IMR-90 (cell line): ENCODE results near the gene NDUFS2. TPM values are rescaled to one million over a fixed set of nuclear protein-coding genes. Genes with fewer than 3 reads are reported as not detected.

ENCODE experiments used
- ATAC-seq: fragments of 200-7000 bp; cut with Tn5 transposase; 2 replicates; pipeline ENCODE4 v1.9.1; 2020; ENCODE audit warnings: low read depth, mild to moderate bottlenecking, moderate library complexity
- BruUV-seq: library from RNA; stranded (reverse); fragments of 400-500 nt; replicated peaks from 2 replicates; lab custom pipeline; 2021; lab: Mats Ljungman, UMichigan
- CTCF ChIA-PET: fragments of 300-600 bp; formaldehyde crosslinking; extraction: SDS; loops from one replicate; lab custom pipeline; 2021; ENCODE audit warnings: antibody characterized with exemption; lab: Yijun Ruan, JAX
- POLR2A ChIA-PET: fragments of 300-600 bp; sonication (Branson Sonifier 250); formaldehyde crosslinking; loops from one replicate; lab custom pipeline; 2022; ENCODE audit warnings: antibody characterized with exemption; ENCODE audit not compliant: unreplicated experiment; lab: Charles Lee
- DNase-seq: peaks from one replicate; pipeline ENCODE4 v3.0.0; 2013
- H2AFZ ChIP-seq: replicated peaks from 2 replicates; pipeline ENCODE3; 2013; ENCODE audit warnings: low read length, mild to moderate bottlenecking; ENCODE audit not compliant: poor library complexity
- H2AK5ac ChIP-seq: 2 replicates; pipeline ENCODE4 v1.6.1; 2013; ENCODE audit warnings: low read depth, low read length, inconsistent platforms
- H2AK9ac ChIP-seq: replicated peaks from 2 replicates; pipeline ENCODE3; 2013; ENCODE audit warnings: mild to moderate bottlenecking, low read depth, low read length, moderate library complexity; ENCODE audit not compliant: poor library complexity
- H2BK120ac ChIP-seq: 2 replicates; pipeline ENCODE4 v1.6.1; 2013; ENCODE audit warnings: low read depth, low read length, inconsistent platforms
- H2BK15ac ChIP-seq: 3 replicates; pipeline ENCODE4 v1.6.1; 2013; ENCODE audit warnings: low read depth, low read length, inconsistent platforms
- H2BK20ac ChIP-seq: 2 replicates; pipeline ENCODE4 v1.6.1; 2013; ENCODE audit warnings: low read depth, mild to moderate bottlenecking, inconsistent platforms, low read length, moderate library complexity
- H2BK5ac ChIP-seq: 2 replicates; pipeline ENCODE4 v1.6.1; 2013; ENCODE audit warnings: mild to moderate bottlenecking, low read depth, low read length, inconsistent platforms; ENCODE audit not compliant: poor library complexity, severe bottlenecking
- H3K14ac ChIP-seq: replicated peaks from 2 replicates; pipeline ENCODE4 v1.6.1; 2013; ENCODE audit warnings: low read depth, low read length, inconsistent platforms
- H3K18ac ChIP-seq: 2 replicates; pipeline ENCODE4 v1.6.1; 2013; ENCODE audit warnings: low read depth, low read length, control low read depth
- H3K23ac ChIP-seq: 2 replicates; pipeline ENCODE4 v1.6.1; 2013; ENCODE audit warnings: low read depth, low read length, inconsistent platforms
- H3K27ac ChIP-seq: 2 replicates; pipeline ENCODE4 v1.5.1; 2013; ENCODE audit warnings: mild to moderate bottlenecking, control low read depth, low read length; ENCODE audit not compliant: insufficient read depth
- H3K27me3 ChIP-seq: 2 replicates; pipeline ENCODE4 v1.6.1; 2013; ENCODE audit warnings: low read length; ENCODE audit not compliant: control insufficient read depth, insufficient read depth
- H3K36me3 ChIP-seq: 2 replicates; pipeline ENCODE4 v1.6.1; 2013; ENCODE audit warnings: low read length, mixed read lengths; ENCODE audit not compliant: control insufficient read depth, insufficient read depth
- H3K4ac ChIP-seq: 2 replicates; pipeline ENCODE4 v1.6.1; 2013; ENCODE audit warnings: low read depth, low read length, inconsistent platforms
- H3K4me1 ChIP-seq: 2 replicates; pipeline ENCODE4 v1.6.1; 2013; ENCODE audit warnings: low read length, mixed read lengths; ENCODE audit not compliant: control insufficient read depth, insufficient read depth
- H3K4me2 ChIP-seq: 2 replicates; pipeline ENCODE4 v1.6.1; 2013; ENCODE audit warnings: low read depth, mild to moderate bottlenecking, control low read depth, low read length, moderate library complexity
- H3K4me3 ChIP-seq: 2 replicates; pipeline ENCODE4 v1.5.1; 2013; ENCODE audit warnings: low read depth, mild to moderate bottlenecking, control low read depth, low read length, moderate library complexity; ENCODE audit not compliant: insufficient read depth
- H3K56ac ChIP-seq: 2 replicates; pipeline ENCODE4 v1.6.1; 2013; ENCODE audit warnings: low read length, inconsistent platforms; ENCODE audit not compliant: insufficient read depth; ENCODE audit errors: extremely low read depth
- H3K79me1 ChIP-seq, 2 experiments: 2 replicates each; pipeline ENCODE4 v1.6.1; 2013; ENCODE audit warnings: low read length in 2 of 2, inconsistent platforms in 1 of 2, low read depth in 1 of 2
- H3K9ac ChIP-seq: 2 replicates; pipeline ENCODE4 v1.6.1; 2013; ENCODE audit warnings: low read depth, low read length, control low read depth
- H3K9me1 ChIP-seq: 2 replicates; pipeline ENCODE4 v1.6.1; 2013; ENCODE audit warnings: low read length, inconsistent platforms; ENCODE audit not compliant: insufficient read depth
- H3K9me3 ChIP-seq: 2 replicates; pipeline ENCODE4 v1.6.1; 2013; ENCODE audit warnings: low read length; ENCODE audit not compliant: control insufficient read depth, insufficient read depth
- H4K20me1 ChIP-seq: 2 replicates; pipeline ENCODE4 v1.6.1; 2013; ENCODE audit warnings: low read length, inconsistent platforms; ENCODE audit not compliant: insufficient read depth
- H4K5ac ChIP-seq: 2 replicates; pipeline ENCODE4 v1.6.1; 2013; ENCODE audit warnings: mild to moderate bottlenecking, low read depth, low read length, control low read depth
- H4K8ac ChIP-seq, 2 experiments: 2 replicates each; pipeline ENCODE4 v1.6.1; 2013; ENCODE audit warnings: low read depth in 2 of 2, low read length in 2 of 2, control low read depth in 1 of 2, inconsistent platforms in 1 of 2
- H4K91ac ChIP-seq: 2 replicates; pipeline ENCODE4 v1.6.1; 2013; ENCODE audit warnings: low read depth, low read length, inconsistent platforms; ENCODE audit not compliant: insufficient read depth
- BHLHE40 ChIP-seq: fragments of 150-350 bp; IDR thresholded peaks from 2 replicates; pipeline ENCODE4 v1.6.1; 2016; ENCODE audit warnings: mild to moderate bottlenecking, low read depth, low read length
- FOS ChIP-seq: fragments of 150-350 bp; IDR thresholded peaks from 2 replicates; pipeline ENCODE4 v1.6.1; 2016; ENCODE audit warnings: low read depth, low read length
- MXI1 ChIP-seq: IDR thresholded peaks from 2 replicates; pipeline ENCODE4 v1.6.1; 2012; ENCODE audit warnings: low read depth, mild to moderate bottlenecking, low read length, moderate library complexity, borderline replicate concordance
- NFE2L2 ChIP-seq: fragments of 150-350 bp; IDR thresholded peaks from 2 replicates; pipeline ENCODE4 v1.6.1; 2016; ENCODE audit warnings: low read depth, mild to moderate bottlenecking, low read length
- RAD21 ChIP-seq: IDR thresholded peaks from 2 replicates; pipeline ENCODE4 v1.6.1; 2012; ENCODE audit warnings: low read length, improper control_type of control experiment
- RCOR1 ChIP-seq: IDR thresholded peaks from 2 replicates; pipeline ENCODE4 v1.6.1; 2012; ENCODE audit warnings: mild to moderate bottlenecking, low read length, improper control_type of control experiment; ENCODE audit not compliant: insufficient replicate concordance
- RFX5 ChIP-seq: IDR thresholded peaks from 2 replicates; pipeline ENCODE4 v1.8.0; 2012; ENCODE audit warnings: low read depth, mild to moderate bottlenecking, low read length, moderate library complexity
- SMC3 ChIP-seq: fragments of 150-350 bp; IDR thresholded peaks from 2 replicates; pipeline ENCODE4 v1.6.1; 2016; ENCODE audit warnings: low read depth, mild to moderate bottlenecking, antibody characterized with exemption, low read length, moderate library complexity
- WGBS, 2 experiments: methylation state at CpG; one replicate each; pipeline versions ENCODE4 v1.1.5 to v1.1.7; 2013; ENCODE audit warnings: missing lambda C conversion rate in 2 of 2; ENCODE audit not compliant: insufficient read length in 1 of 2; ENCODE audit errors: extremely low coverage in 2 of 2; 5-methylcytosine and 5-hydroxymethylcytosine counted together
- dilution Hi-C: fragments of 300-500 bp; cut with HindIII; formaldehyde crosslinking; loops from one replicate; pipeline ENCODE4 v1.14.3; 2018; ENCODE audit warnings: low sequenced_read_pairs; ENCODE audit not compliant: unreplicated experiment
- in situ Hi-C: fragments of 300-500 bp; cut with MboI; formaldehyde crosslinking; loops from 3 replicates; pipeline ENCODE4 v1.14.3; 2019; ENCODE audit warnings: low sequenced_read_pairs, inconsistent platforms, mixed read lengths
- intact Hi-C: fragments of 100-400 bp; cut with micrococcal nuclease; formaldehyde crosslinking; loops from 2 replicates; pipeline ENCODE4 v1.10.0; 2022
- polyA plus RNA-seq, 3 experiments: library from polyadenylated mRNA; depleted of rRNA; stranded (reverse); fragments of >200 nt; gene quantifications; 2 replicates each; pipeline ENCODE4 v1.2.3, GENCODE V29; 2012; ENCODE audit warnings: low replicate concordance in 1 of 3
- total RNA-seq: library from RNA; depleted of rRNA; stranded (reverse); fragments of >200 nt; gene quantifications from 2 replicates; pipeline ENCODE4 v1.2.3, GENCODE V29; 2012
- TF ChIP-seq, protein P1 (sequence below): conservative IDR thresholded peaks from 2 replicates; pipeline ENCODE4 v1.5.1; 2012; ENCODE audit warnings: mild to moderate bottlenecking, low read depth, low read length, improper control_type of control experiment

The NDUFS2 gene
- total and polyA plus RNA-seq, 2 of the 4 experiments (the other 2 are of a cell fraction): 85.5 to 101 TPM

DNA sequence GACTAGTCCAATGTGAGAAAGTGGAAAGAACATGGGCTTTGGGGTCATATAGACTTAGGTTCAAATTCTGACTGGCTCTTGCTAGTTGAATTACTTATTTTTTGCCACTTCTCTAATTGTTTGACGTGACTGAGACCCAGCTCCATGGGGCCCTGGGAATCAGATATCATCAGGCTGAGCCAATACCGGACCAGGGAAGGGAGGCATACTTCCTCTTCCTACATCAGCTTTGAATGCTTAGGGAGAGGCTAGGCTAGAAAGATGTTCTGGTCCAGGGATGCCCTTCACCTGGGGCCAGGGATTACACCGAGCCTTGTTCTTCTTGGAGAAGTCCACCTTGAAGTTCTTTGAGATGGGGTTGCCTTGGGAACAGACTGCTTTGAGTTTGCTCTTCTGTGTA lies 39.5 kb downstream of the NDUFS2 start:
- no peaks in the 10 kb centered on the region for H3K9me3 ChIP-seq
- H2BK120ac ChIP-seq: no peak overlapping the region
- H3K79me1 ChIP-seq: no peaks in the 10 kb centered on the region
- no peak overlapping the region for H3K27ac ChIP-seq
- H2AK9ac ChIP-seq: no peak overlapping the region
- H2BK5ac ChIP-seq: no peak overlapping the region
- H3K18ac ChIP-seq: no peak overlapping the region
- no peak overlapping the region for H3K4me3 ChIP-seq
- H4K91ac ChIP-seq: no peak overlapping the region
- no peak overlapping the region for H3K56ac ChIP-seq
- H2AFZ ChIP-seq: peak overlapping the region; percentile 32
- H3K4ac ChIP-seq: no peak overlapping the region
- no peak overlapping the region for H2AK5ac ChIP-seq
- no peak for DNase-seq
- H2BK20ac ChIP-seq: no peak overlapping the region
- no peak overlapping the region for H3K4me2 ChIP-seq
- H3K14ac ChIP-seq: no peak overlapping the region
- ChIA-PET POLR2A (no interaction called here), CTCF (no interaction called here)
- WGBS, 2 experiments: no CpG with 5 or more reads among the region's 3 CpGs
- H3K9me1 ChIP-seq: no peaks in the 10 kb centered on the region
- no peak for ATAC-seq
- TF ChIP-seq FOS: no peak
- TF ChIP-seq, protein P1, sequence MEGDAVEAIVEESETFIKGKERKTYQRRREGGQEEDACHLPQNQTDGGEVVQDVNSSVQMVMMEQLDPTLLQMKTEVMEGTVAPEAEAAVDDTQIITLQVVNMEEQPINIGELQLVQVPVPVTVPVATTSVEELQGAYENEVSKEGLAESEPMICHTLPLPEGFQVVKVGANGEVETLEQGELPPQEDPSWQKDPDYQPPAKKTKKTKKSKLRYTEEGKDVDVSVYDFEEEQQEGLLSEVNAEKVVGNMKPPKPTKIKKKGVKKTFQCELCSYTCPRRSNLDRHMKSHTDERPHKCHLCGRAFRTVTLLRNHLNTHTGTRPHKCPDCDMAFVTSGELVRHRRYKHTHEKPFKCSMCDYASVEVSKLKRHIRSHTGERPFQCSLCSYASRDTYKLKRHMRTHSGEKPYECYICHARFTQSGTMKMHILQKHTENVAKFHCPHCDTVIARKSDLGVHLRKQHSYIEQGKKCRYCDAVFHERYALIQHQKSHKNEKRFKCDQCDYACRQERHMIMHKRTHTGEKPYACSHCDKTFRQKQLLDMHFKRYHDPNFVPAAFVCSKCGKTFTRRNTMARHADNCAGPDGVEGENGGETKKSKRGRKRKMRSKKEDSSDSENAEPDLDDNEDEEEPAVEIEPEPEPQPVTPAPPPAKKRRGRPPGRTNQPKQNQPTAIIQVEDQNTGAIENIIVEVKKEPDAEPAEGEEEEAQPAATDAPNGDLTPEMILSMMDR: no peak
- TF ChIP-seq SMC3: no peak
- TF ChIP-seq RCOR1: no peak
- no peak for TF ChIP-seq RFX5
- no peak for TF ChIP-seq MXI1
- no peak for TF ChIP-seq NFE2L2
- no peak for TF ChIP-seq BHLHE40
- TF ChIP-seq RAD21: no peak
- in situ Hi-C loops (no loop called here), intact Hi-C loops (no loop called here), dilution Hi-C loops (no loop called here)
- no peak overlapping the region for H3K9ac ChIP-seq
- H3K27me3 ChIP-seq: peaks cover 12% of the 10 kb centered on the region
- H3K23ac ChIP-seq: no peak overlapping the region
- no peak overlapping the region for H4K8ac ChIP-seq
- no peaks in the 10 kb centered on the region for H4K20me1 ChIP-seq
- H4K5ac ChIP-seq: no peak overlapping the region
- H3K4me1 ChIP-seq: no peaks in the 10 kb centered on the region
- no peak overlapping the region for H2BK15ac ChIP-seq
- no TSS peak for BruUV-seq
- H3K36me3 ChIP-seq: no peaks in the 10 kb centered on the region
